ENCODE results near the gene KCTD20.
"Not testable (repeated sequence)": the region's sequence is repeated elsewhere in the genome, so short reads cannot be mapped to it uniquely, and the experiment has no call there.

The KCTD20 gene

GRCh38 chr6:36442671-36443470 is at the start of gene KCTD20, which contains the start of gene PXT1:
Gene KCTD20 (plus strand): TSS chr6:36443000. CDS start chr6:36470098, 27,098 bp downstream.
Gene PXT1 (minus strand): TSS chr6:36442854. CDS start chr6:36426082, 16,772 bp downstream.
- DNase-seq = peak; percentile 90

GRCh38 chr6:36399970-36400369 is 42.8 kb upstream of the KCTD20 start:
- no peak for DNase-seq

GRCh38 chr6:36402481-36402880 is 40.3 kb upstream of the KCTD20 start:
- DNase-seq = no peak

- no peak for DNase-seq
Measured at GRCh38 chr6:36404164-36404563, 38.6 kb upstream of the KCTD20 start.

GRCh38 chr6:36409718-36410117 is 33.1 kb upstream of the KCTD20 start:
- DNase-seq = not testable (repeated sequence)

GRCh38 chr6:36413489-36414480 is 29.0 kb upstream of the KCTD20 start:
- no peak for DNase-seq

DNA sequence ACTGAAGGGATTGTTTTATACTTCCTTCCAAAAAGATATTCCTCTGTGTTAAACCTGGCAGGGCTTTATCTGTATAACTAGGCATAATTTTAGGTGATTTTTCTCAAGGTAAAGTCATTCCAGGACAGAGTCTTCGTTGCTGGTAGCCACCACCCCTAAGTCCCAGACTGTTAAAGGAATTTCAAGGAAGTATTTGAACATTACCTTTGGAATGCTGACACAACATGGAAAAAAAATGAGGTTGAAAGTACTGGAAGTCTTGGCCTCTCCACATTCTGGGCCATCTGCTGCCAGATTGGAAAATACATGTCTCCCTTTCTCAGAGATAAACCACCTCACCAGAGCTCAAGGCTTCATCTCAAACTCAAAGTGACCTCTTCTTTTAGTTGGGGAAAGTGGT is 28.3 kb upstream of the KCTD20 start:
- no peak for DNase-seq

GRCh38 chr6:36418558-36418957 is 24.2 kb upstream of the KCTD20 start:
- DNase-seq = no peak

DNA sequence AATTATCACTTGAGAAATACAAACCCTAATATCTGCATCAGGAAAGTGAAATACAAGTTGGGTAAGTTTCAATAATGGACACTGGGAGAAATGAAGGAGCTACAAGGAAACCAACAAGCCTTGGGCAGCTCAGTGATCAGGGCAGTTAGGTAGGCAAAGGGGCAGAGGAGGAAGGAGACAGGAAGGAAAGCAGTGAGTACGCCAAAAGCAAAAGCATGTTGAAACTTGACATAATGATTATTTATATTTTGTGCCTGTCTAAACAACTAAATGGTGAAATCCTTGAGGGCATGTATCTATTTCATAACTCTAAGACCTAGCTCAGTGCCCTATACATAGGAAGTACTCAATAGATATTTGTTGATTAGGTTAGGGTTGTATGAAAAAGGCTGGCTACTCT is 23.5 kb upstream of the KCTD20 start:
- DNase-seq = no peak

- DNase-seq = no peak
Measured at GRCh38 chr6:36422714-36423100, 20.1 kb upstream of the KCTD20 start.

GRCh38 chr6:36423101-36423824 is 19.5 kb upstream of the KCTD20 start:
- peak; percentile 98 for DNase-seq

GRCh38 chr6:36426622-36427021 is 16.2 kb upstream of the KCTD20 start:
- DNase-seq = no peak

- no peak for DNase-seq
Measured at GRCh38 chr6:36428911-36429310, 13.9 kb upstream of the KCTD20 start.

DNA sequence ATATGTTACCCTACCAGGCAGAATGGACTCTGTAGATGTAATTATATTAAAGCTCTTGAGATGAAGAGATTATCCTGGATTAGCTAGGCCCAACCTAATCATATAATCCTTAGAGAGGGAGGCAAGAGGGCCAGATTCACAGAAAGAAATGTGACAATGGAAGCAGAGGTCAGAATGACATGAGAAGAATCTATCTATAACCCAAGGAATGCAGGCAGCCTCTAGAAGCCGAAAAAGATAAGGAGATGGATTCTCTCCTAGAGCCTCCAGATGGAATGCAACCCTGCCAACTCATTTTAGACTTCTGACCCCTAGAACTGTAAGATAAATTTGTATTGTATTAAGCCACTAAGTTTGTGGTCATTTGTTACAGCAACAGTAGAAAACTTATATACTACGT is 12.4 kb upstream of the KCTD20 start:
- DNase-seq = no peak

DNA sequence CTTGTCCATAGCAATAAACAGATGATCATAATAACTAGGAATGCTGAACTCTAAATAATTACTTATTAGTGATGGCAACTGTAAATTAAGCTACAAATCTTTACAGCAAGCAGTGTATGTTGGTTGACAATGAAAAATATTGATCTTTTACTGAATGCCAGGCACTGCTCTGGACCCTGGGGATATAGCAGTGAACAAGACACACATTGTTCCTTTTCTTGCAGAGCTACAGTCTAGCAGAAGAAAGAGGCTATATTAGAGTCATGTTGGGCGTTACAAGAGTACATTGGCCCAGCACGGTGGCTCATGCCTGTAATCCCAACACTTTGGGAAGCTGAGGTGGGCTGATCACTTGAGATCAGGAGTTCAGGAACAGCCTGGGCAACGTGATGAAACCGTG is 11.6 kb upstream of the KCTD20 start:
- DNase-seq = no peak

DNA sequence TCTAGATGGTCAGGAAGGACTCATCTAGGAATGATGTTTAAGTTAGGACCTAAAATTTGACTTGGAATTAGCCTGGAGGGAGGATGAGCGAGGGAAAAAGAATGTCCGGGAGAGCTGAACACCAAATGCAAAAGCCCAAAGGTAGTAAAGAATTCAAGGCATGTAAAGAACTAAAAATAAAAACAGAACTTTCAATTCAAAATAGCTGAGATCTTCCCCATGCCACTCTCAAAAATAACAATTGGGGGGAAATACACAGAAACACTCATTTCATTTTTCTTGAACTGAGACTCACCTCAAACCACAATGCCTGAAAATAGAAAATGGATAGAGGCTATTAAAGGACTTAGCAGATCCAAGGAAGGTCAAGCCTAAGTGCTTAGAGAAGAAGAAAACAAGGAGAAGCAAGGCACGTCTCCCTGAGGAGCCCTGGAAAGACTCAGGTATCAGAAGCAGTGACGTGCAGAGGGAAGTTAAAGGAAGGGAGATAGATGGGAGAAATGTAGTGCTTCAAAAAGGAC is 10.6 kb upstream of the KCTD20 start:
- DNase-seq = no peak

- no peak for DNase-seq
Measured at GRCh38 chr6:36436466-36436865, 6.3 kb upstream of the KCTD20 start.

DNA sequence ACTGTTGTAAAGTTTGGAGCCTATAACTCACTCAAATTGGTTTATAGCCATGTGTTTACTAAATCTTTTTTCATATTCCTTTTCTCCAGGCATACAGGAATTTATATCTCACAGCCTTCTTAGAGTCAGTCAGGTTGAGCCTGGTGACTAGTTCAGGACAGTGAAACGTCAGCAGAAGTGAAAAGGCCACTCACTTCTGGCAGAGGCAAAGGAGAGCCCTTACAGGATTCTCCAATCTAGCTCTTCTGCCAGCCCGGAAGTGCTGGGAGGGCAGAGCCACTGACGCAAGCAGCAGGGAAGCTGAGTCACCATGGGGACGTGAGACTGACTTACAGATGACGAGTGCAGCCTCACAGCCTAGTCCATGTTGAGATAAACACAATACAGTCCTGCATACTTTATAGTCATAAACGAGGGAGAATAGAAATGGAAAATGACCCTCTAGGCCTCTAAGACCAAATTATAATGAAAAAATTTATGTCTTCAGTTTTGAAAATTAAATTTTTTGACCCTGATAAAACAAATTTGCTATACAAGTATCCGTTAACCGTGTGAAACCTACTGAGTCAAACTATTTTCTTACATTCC is 1.4 kb upstream of the KCTD20 start:
- peak; percentile 88 for DNase-seq

DNA sequence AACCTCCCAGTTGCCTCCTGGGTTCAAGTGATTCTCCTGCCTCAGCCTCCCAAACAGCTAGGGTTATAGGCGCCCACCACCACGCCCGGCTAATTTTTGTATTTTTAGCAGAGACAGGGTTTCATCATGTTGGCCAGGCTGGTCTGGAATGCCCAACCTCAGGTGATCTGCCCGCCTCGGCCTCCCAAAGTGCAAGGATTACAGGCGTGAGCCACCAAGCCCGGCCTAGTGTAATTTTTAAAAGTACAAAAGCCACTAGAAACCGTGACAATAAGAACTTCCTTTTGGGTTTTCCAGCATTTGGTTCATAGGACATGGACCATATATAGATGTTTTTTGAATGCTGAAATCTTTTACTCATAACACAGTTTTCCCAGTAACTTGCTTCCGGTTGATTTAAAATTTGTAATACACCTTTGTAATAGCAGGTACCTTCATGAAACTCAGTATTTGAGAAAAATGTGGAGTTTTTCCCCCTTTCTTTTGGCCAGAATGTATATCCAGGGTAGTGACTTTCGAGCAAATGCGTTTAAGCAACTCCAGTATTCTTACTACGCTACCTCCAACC is 613 bp upstream of the KCTD20 start:
- DNase-seq = peak; percentile 33

DNA sequence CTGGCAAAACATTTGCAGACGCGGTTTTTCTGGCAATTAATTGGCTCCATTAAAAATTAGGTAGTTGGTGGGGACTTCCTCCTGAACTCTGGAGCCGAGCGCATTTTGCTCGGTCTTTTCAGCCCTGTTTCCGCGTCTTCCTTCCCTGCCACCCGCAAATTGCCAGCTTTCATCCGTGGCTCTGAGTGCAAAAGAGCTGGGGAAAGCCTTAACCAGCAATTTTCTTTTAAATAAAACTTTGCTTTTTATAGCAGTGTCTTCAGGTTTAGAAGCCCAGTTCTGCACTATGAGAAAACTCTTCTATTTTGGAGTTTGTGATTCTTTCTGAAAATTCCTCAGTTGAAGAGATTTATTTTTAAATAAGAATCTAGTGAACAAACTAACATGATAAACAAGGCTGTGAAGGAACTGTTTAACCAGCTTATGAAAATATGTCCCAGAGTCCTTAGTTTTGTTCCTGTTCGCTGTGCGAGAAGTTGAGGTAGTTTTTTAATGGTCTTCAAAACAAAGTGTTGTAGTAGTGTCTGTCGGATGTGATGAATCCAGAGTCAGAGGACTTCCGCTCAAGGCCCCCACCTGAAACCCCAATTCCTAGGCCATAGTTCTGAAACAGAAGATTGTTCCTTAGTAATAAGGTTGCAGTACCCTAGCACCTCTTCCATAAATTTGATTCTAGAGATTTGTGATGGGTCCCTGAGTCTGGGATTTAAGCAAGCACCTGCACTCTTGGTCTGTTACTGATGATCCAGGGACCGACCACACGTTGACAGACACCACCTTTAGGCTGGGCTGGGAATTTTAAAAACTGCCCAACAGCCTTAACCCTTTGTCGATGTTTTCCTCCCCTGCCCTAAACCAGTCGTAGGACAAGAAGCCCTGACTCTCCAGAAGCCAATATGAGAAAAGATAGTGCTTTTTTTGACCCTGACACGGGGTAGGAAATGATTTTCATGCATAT is 950 bp downstream of the KCTD20 start:
- DNase-seq = no peak

DNA sequence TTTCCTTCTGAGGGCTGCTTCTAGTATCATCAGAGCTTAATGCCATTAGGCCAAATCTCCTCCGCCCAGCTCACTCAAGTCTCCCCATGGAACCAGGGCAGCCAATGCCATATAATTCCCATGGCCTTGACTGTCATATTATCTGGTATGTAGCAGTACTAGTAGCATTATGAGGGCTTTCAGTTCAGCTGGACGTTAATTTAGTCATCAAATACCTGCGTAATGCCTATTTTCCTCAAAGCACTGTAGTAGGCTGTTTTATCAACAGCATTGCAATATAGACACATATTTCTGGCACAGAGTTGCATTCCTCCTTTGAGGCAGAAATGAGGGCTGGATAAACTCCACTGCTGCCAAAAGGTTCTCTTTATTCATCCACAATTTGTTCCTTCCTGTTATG is 1.7 kb downstream of the KCTD20 start:
- DNase-seq = no peak

Data from stimulated activated CD8-positive, alpha-beta memory T cell treated with anti-CD3 and anti-CD28 coated beads, Interleukin-4, amount 100 ng/mL, for 48 hours (primary cell).